COR-L47 (cell line): ENCODE results near the gene FCRLA.
A peak's percentile ranks its signal among the peaks of the same experiment; 100 is the strongest.
"Not testable (repeated sequence)": the region's sequence is repeated elsewhere in the genome, so short reads cannot be mapped to it uniquely, and the experiment has no call there.

Source experiments
- DNase-seq: peaks from one replicate; lab custom pipeline; 2025; lab: John Stamatoyannopoulos, UW

FCRLA gene

DNA sequence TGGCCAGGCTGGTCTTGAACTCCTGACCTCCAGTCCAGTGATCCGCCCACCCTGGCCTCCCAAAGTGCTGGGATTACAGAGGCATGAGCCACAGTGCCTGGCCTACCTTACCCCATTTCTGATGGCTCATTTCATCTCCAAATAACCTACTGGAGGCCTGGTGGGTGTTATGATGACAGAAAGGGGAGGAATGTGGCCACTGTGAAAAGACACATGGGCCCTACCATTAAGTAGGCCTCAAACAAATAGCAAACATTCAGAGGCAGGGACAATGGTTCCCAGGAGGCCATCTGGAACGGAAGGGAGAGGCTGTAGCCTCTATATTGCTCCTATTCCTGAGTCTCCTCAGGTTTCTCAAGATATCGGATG, 932 bp upstream of the FCRLA start:
- no peak for DNase-seq

DNA sequence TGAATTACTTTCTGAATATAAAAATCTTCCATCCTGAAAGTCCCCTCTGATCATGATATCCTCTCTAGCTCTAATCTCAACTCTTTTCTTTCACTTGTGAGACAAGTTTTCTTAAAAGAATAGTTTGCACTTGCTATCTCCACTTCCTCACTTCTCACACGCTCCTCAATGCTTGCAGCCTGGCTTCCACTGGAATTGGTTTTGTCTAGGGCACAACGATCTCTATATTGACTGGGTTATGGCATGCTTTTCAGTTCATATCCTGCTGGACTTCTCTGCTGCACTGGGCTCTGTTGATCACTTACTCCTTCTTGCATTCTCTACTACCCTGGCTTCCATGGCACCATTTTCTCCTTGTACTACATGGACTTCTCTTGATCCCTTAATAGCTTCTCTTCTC, 474 bp downstream of the FCRLA start:
- no peak for DNase-seq

DNA sequence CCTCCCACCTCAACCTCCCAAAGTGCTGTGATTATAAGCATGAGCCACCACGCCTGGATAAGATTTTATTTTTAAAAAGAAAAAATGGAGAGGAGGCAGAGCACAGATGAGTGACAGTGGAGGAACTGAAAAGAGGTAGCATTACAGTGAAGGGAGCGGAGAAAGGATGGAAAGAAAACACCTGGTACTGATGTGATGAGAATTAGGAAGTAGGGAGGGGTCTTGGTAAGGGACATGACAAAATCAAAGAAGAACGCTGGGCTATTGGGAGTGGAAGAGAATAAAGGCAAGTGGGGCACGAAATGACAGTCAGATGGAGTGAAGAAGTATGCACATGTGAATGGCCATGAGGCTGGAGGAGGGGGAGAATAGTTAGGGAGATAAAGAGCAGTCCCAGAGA, 2.3 kb downstream of the FCRLA start:
- DNase-seq = no peak

DNA sequence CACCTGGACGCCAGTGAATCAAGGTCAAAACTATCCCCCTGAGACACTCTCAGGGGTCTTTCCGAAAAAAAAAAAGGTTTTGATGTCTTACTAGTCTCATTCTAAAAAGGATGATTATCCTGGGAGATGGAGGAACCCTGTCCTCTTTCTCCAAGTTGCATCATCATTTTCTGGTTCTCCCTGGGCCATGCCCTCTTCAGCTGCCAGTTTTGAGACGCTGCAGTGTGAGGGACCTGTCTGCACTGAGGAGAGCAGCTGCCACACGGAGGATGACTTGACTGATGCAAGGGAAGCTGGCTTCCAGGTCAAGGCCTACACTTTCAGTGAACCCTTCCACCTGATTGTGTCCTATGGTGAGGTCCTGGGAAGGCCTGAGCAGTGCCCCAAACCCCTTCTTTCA, 3.5 kb downstream of the FCRLA start:
- DNase-seq = no peak

DNA sequence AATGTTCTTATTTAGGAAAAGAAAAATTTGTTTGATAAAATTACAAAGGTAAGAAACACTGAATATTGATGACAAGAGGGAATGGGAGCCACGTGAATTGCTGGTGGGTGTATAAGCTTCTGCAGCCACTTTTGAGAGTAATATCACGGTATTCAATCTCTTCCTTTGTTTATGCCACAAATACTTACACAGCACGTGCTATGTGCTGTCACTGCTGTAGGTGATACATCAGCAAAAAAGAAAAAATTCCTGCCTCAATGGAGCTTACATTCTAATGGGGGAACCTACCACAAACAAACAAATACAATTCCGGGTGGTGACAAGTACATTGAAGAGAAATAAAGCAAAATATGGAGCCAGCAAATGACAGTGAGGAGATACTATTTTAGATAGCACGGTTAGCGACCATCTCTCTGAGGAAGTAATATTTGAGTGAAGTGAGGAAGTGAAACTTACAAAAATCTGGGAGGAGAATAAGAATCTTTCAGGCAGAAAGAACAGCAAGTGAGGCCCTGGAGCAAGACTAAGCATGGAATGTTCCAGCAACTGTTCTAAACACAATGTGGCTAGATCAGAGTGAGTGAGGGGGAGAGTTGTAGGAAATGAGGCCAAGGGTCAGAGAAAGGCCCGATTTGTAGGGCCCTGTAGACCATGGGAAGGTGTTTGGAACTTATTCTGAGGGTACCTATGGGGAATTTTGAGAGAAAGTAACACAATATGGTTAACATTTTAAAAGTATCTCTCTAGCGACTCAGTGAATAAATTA, 11.7 kb downstream of the FCRLA start:
- DNase-seq = no peak

DNA sequence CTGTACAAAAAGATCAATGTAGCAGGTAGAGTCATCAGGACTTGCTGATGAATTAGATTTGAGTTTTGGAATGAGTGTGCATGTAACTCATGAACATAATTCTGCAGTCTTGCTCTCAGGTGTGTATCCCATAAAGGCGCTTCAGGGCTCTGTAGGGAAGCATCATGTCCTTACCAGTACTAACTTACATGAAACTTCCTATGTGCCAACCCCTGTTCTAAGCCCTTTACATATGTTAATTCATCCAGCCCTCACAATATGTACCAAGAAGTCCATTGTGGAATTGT, 12.2 kb downstream of the FCRLA start:
- no peak for DNase-seq

DNA sequence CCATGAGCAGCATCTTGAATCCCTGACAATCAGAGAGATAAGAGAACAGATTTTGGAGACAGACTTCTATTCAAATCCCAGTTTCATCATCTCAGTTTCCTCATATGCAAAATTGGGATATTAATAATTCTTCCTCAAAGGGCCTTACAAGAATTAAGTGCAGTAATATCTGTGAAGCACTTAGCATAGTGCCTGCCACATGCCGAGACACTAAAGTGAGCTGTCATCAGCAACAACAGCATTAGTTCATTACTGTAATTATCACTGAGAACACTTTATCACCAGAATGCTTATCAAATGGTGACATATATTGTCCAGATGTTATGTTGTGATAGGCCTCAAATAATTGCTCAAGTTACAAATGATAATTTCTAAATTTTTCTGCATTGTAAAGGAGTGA, 13.4 kb downstream of the FCRLA start:
- no peak for DNase-seq

DNA sequence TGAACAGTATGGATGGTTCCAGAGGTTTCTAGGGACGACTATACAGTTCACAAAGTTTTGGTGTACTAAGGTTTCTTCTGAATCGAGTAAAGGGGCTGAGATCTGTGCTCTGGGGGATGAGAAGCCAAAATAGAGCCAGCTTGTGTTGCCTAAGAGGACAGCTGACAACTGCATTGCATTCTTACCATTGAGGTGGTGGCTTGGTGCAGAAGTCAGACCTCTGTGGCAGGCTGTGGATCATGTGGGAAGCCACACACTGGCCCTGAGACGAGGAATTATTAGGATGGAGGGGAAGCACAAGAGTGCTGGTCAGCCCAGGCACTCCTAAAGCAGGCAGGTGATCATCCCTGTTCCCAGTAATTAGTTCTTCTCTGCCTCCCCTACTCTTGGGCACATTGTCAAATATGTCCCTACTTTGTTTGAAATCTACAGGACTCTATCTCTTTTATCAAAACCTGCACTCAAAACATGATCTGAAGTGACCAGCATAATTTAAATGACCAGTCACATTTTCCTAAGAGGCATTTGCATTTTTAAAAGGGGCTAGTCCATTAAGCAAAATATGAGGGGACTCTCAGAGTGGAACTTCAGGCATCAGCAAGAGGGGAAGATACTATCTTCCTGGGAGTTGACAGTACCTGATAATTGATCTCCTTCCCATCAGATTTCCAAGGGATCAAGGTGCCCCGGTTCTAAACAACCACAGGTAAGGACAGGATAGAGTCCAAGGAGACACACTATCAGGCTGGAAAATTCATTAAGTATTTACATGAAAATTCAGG, 14.1 kb downstream of the FCRLA start, which contains the start of gene FCRLB:
Gene FCRLB, plus strand, starts transcription at position 589 of the 782 bp plus-strand sequence. CDS start 1,129 bp downstream, outside the sequence.
- DNase-seq = no peak

DNA sequence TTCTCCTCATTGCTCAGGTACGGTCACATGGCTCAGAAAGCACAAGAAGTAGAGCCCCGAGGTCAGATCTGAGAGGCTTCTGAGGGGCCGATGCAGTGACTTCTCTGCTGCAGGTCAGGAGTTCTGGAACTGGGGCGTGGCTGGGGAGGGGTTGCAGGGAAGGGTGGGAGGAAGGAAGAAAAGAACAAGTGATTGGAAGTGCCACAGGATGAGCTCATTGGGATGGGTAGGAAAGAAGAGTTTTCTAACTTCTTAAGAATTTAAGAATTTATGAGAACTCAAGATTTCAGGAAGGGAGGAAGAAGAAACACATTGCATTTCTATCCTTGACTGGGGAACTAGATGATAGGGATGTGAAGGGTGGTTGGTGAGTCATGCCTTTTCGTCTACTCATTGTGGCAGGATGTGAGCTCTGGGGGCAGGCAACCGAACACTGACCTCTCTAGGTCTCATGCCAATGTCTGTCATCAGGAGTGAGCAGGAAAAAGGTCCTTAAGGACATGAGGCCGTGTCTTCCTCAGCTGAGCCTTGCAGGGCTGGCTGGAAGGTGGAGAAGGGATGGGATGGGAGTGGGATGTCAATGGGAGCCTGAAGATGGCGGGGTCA, 14.8 kb downstream of the FCRLA start:
- DNase-seq = no peak

DNA sequence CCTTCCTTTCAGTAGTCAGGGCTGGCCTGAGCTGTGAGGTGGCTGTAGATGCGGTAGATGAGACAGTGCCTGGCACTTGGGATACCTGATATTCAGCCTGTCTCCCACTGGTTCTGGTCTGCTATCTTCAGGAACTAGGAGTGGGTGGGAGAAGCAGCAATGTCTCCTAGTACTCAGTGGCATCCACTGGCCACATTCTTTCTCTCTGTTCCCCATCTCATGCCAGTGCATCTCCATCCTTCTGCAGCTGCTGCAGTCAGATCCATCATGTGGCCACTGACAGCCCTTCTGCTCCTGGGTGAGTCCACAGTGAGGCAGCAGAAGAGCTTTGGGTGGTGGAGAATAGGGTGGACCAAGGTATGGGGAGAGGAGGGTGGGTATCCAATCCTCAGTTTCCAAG, 15.4 kb downstream of the FCRLA start:
- no peak for DNase-seq

DNA sequence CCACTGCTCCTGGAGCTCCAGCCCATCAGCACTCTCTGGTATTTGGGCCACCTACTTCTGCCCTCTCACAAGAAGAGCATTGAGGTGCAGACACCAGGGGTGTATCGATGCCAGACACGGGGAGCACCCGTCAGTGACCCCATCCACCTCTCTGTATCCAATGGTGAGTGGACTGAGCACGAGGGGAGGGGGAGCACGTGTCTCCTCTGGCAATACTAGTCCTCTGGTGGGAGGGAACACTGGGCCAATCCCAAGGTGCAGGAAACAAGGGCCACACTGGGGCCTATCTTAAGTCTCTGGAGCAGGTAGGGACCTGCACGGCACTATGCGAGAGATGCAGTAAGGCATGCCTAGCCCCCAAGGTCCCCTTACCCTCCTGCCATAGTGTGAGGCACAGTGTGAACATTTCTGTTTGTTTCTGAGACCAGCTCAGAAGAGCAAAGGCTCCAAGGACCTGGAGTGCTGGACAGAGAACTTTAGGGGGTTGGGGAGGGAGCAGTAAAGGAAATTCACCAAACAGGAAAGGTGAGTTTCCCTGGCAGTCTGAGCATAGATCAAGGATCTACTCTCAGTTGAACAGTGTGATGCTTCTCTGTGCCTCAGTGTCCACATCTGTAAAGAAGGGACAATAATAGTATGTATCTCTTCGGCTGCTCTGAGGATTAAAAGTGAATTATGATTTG, 16.6 kb downstream of the FCRLA start:
- no peak for DNase-seq

DNA sequence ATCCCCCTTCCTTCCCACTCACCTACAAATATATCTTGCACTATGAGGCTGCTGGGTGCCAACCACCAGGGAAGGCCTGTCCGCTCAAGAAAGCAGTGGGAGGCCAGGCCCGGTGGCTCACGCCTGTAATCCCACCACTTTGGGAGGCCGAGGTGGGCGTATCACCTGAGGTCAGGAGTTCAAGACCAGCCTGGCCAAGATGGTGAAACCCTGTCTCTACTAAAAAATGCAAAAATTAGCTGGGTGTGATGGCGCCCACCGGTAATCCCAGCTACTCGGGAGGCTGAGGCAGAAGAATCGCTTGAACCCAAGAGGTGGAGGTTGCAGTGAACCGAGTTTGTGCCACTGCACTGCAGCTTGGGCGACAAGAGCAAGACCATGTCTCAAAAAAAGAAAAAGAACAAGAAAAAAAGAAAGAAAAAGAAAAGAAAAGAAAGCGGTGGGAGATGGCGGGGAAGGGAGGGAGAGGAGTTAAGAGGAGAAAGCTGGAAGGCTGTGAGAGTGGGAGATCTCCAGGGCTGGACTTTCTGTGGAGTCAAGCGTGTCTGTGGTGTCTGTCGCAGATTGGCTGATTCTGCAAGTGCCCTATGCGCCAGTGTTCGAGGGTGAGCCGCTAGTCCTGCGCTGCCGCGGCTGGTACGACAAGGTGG, 18.4 kb downstream of the FCRLA start:
- DNase-seq = not testable (repeated sequence)

DNA sequence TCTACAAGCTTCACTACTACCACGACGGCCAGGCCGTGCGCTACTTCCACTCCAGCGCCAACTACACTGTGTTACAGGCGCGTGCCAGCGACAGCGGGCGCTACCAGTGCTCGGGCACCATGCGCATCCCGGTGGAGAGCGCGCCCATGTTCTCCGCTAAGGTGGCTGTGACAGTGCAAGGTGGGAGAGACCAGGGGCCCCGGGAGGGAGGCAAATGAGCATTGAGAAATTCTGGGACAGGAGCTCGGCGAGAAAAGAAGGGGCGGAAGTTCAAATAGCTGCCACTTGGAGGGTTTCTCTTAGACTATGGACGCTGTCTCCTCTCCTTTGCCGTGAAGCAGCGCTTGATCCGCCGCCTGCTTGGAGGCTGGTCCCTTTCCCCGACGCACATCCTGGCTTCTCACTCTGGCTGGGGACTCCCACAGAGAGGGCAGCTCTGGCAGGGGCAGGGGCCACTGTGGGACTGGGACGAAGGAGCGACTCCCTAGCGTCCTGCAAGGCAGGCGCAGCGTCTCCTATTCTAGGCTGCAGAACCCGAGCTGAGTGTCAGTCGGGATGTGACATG, 19.0 kb downstream of the FCRLA start:
- DNase-seq = peak; percentile 29

DNA sequence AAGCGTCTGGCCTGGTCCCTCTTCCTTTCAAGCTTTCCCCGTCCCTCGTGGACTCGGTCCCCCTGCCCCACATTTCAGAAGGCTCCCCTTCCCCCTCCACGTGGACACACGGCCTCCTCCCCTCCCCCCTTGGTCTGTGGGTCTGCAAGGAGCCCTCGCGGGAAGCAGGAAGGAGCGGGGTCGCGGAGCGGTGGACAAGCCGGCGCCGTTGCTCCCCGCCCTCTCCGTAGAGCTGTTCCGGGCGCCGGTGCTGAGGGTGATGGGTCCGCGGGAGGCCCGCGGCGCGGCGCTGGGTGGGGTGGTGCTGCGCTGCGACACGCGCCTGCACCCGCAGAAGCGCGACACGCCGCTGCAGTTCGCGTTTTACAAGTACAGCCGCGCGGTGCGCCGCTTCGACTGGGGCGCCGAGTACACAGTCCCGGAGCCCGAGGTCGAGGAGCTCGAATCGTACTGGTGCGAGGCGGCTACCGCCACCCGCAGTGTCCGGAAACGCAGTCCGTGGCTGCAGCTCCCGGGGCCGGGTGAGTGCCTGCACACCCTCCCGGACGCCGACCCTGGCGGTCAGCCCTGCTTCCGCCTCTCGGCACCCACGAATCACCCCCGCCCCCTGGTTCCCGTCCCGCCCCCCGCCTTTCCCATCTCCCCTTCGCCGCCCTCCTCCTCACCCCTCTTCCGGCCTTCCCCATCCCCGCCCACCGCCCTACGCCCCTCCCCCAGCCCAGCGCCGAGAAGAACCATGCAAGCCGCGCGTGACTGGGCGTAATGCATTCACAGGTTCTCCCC, 19.6 kb downstream of the FCRLA start:
- peak; percentile 56 for DNase-seq

DNA sequence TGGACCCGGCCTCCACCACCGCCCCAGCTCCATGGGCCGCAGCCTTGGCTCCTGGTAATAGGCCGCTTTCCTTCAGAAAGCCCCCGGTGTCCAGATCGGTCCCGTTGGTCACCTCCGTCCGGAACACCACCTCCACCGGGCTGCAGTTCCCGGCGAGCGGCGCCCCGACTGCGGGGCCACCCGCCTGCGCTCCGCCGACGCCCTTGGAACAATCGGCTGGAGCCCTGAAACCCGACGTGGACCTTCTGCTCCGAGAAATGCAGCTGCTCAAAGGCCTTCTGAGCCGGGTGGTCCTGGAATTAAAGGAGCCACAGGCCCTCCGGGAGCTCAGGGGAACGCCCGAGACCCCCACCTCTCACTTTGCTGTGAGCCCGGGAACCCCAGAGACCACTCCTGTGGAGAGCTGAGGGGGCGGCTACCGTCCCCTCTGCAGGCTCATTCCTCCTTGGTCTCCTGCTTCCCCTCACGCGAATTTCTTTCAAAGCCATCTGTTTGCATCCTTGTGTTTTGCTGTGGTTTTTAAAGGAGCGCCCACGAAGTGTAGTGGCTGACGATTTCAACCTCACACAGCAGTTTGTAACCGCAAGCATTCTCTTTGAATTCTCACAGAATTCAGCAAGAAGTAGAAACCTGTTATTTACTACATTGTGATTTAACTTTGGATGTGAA, 20.4 kb downstream of the FCRLA start:
- no peak for DNase-seq

DNA sequence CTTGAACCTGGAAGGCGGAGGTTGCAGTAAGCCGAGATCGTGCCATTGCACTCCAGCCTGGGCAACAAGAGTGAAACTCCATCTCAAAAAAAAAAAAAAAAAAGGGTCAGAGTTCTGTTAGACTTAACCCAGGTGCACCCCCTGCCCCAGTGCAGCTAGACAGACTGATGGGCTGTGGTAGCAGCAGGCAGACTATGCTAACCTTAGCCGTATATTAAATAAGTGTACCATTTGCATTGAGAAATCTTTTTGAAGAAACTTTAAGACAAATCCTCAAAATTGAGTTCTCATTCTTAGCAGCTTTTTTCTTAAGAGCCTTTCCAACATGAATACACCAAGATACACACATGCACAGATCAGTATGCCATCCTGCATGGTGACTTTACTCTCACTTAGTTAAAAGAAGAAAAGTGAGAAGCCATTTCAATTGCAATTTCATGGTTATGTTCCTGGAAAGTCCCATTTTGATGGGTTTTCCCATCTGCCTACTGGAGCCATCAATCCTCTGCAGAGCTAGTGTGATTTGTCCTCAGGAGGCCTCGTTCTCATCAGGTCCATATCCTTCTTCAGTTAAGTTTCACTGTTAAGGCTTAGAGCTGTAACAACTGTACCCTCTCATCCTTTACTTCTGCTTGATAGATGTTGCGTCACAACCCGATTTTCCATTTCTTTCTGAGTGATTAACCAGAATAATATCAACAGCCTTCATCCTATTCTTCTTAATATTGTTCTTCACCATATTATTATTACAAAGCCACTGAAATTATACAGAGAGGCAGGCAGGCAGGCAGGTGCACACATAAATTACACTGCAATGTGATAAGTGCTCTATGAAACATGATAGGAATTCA, 21.6 kb downstream of the FCRLA start:
- no peak for DNase-seq

DNA sequence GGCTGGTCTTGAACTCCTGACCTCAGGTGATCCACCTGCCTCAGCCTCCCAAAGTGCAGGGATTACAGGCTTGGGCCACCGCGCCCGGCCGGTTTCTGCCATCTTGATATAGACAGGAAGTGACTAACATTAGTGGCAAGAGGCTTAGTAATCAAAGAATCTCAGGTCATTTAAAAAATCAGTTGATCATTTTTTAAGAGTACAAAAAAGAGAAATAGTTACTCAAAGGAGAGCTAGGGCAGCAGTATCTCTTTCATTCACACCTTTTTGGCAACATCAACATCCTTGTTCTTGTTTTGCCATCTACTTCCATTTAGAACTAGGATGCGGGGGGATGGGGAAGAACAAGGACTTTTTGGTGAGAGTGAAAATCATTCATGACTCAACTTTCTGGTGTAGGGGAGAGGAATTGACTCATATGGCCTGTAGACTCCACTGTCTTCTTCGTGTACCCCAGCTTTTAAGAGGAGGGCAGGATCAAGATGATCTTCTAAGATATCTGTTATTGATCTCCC, 23.1 kb downstream of the FCRLA start:
- DNase-seq = no peak

DNA sequence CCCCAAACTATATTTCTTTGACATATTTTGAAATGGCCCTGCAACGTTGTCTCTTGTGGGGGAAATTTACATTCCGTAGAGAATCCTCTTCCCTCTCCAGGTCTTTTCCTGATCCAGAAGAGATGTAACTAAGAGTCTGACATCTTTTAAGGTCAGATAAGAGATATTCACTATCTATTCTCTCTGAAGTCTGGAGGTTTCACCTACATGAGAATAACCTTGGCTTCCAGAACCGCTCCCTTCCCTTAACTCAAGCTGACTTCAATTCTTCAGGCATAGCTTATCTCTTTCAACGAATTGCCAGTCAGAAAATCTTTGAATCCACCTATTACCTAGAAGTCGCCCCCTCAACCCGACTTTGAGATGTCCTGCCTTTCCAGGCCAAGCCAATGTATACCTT, 24.2 kb downstream of the FCRLA start:
- no peak for DNase-seq

DNA sequence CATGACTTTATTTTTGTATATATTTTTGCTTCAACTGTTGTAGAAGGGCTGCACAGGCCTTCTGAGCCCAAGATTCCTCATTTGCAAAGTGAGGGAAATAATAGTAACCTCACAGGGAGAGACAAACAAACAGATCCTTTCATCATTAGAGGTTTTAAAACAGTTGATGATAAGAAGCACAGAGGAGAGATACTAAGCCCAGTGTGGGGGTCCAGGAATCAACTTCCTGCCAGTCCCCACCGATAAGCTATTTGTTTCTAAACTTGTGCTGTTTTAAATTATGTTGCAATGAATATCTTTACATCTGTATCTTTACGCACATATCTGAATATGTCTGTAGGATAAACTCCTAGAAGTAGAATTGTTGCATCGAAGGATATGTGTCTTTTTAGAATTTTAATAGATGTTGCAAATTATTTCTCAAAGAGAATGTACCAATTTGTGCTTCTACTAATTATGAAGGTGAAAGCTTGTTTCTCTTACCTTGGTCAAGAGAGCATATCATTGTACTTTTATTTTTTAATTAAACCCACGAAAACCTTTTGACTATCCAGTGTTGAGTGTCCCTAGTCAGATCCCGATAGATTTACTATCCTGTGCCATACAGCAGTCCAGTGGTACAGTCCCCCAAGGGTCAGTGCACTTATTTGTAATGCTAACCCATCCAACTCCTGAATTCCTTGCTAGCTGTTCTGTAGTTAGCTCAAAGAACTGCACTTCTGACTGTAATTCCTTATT, 25.1 kb downstream of the FCRLA start:
- no peak for DNase-seq
